Activated CD4-positive, alpha-beta T cell treated with anti-CD3 and anti-CD28 coated beads, Interleukin-2, amount 10 ng/mL, durations not matched to agents 24 days and 14 days (primary cell): ENCODE measurements around the gene OR2L5. TPM values are rescaled to one million over a fixed set of nuclear protein-coding genes. Genes with fewer than 3 reads are reported as not detected.

ENCODE experiments used
- DNase-seq: peaks from one replicate; pipeline ENCODE4 v3.0.0; 2022
- H3K27ac Mint-ChIP-seq: one replicate; pipeline ENCODE4 v1.8.0; 2022; ENCODE audit warnings: mild to moderate bottlenecking, mixed read lengths
- H3K27me3 Mint-ChIP-seq: one replicate; pipeline ENCODE4 v1.8.0; 2022; ENCODE audit warnings: mixed read lengths
- H3K36me3 Mint-ChIP-seq: one replicate; pipeline ENCODE4 v1.8.0; 2022; ENCODE audit warnings: low read depth, mild to moderate bottlenecking, mixed read lengths
- H3K4me1 Mint-ChIP-seq: one replicate; pipeline ENCODE4 v1.8.0; 2021; ENCODE audit warnings: mixed read lengths
- H3K4me3 Mint-ChIP-seq: one replicate; pipeline ENCODE4 v1.8.0; 2022; ENCODE audit warnings: mild to moderate bottlenecking, moderate library complexity, mixed read lengths
- H3K9me3 Mint-ChIP-seq: one replicate; pipeline ENCODE4 v1.8.0; 2021; ENCODE audit warnings: mixed read lengths
- intact Hi-C: fragments of 100-400 bp; cut with micrococcal nuclease; formaldehyde crosslinking; loops from one replicate; pipeline ENCODE4 v1.15.1; 2023
- total RNA-seq: library from RNA; stranded (reverse); gene quantifications from 2 replicates; pipeline ENCODE4 v1.2.3, GENCODE V29; 2022

OR2L5 gene, protein sequence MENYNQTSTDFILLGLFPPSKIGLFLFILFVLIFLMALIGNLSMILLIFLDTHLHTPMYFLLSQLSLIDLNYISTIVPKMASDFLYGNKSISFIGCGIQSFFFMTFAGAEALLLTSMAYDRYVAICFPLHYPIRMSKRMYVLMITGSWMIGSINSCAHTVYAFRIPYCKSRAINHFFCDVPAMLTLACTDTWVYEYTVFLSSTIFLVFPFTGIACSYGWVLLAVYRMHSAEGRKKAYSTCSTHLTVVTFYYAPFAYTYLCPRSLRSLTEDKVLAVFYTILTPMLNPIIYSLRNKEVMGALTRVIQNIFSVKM
- total RNA-seq: not detected in 2 replicates

DNA sequence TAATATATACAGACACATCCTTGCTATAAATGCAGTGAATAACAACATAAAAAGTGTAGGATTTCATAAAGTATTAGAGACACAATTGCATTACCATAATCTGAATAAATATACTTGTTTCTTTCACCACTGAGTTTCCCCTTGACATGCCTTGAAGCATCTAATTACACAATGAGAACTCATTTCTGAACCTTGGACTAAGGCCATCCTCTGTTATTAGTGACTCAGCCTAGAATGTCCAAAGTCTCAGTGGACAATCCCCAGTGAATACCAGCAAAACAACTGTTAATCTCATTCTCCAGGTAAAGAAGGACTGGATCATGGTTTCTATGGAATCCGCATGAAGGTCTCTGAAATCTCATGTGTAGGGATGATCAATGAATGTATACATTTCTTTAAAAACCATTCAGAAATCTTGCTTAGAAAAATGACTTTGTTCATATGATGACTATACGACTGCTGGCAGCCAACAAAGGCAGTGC lies at the start of gene OR2L5:
TSS of gene OR2L5 (plus strand) at position 432 of the 482 bp plus-strand sequence. CDS start 8,288 bp downstream, outside the sequence.
- H3K27me3 Mint-ChIP-seq: no peaks in the 10 kb centered on the region
- H3K9me3 Mint-ChIP-seq: peaks cover 26% of the 10 kb centered on the region
- intact Hi-C loops: no loop called here
- no peaks in the 10 kb centered on the region for H3K36me3 Mint-ChIP-seq
- no peak within 1 kb of the TSS for H3K27ac Mint-ChIP-seq
- no peak for DNase-seq
- H3K4me3 Mint-ChIP-seq: no peak within 1 kb of the TSS
- H3K4me1 Mint-ChIP-seq: no peaks in the 10 kb centered on the region

DNA sequence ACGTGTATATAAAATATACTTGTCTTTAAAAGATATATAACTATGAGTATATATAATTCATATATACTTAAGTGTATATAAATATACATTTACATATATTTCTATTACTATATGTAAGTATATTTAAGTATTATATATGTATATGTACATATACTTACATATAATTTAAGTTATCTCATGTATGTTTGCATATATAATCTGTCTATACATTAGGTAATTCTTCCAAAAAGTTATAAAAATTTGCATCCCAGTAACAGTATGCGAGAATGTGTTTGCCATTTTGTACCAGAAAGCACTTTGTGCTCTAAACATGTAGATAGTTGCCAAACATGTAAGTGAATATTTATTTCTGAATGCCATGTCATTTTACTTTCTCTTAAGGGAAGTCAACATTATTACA lies 48.5 kb upstream of the OR2L5 start, which contains the start of gene OR2AK2:
TSS of gene OR2AK2 (plus strand) at position 301 of the 400 bp plus-strand sequence. CDS start 144 bp downstream, outside the sequence.
- DNase-seq: no peak
- H3K9me3 Mint-ChIP-seq: peaks cover 8% of the 10 kb centered on the region
- intact Hi-C loops: no loop called here
- no peak within 1 kb of the TSS for H3K4me3 Mint-ChIP-seq
- no peaks in the 10 kb centered on the region for H3K4me1 Mint-ChIP-seq
- no peaks in the 10 kb centered on the region for H3K36me3 Mint-ChIP-seq
- no peak within 1 kb of the TSS for H3K27ac Mint-ChIP-seq
- no peaks in the 10 kb centered on the region for H3K27me3 Mint-ChIP-seq

- intact Hi-C loops: no loop called here
- no peaks in the 10 kb centered on the region for H3K27me3 Mint-ChIP-seq
- no peak for DNase-seq
- no peaks in the 10 kb centered on the region for H3K36me3 Mint-ChIP-seq
- H3K27ac Mint-ChIP-seq: no peak overlapping the region
- H3K4me1 Mint-ChIP-seq: no peaks in the 10 kb centered on the region
- H3K9me3 Mint-ChIP-seq: peaks cover 3% of the 10 kb centered on the region
- H3K4me3 Mint-ChIP-seq: no peak overlapping the region
Observed at GRCh38 chr1:247966532-247967204, 46.8 kb upstream of the OR2L5 start.

GRCh38 chr1:247992986-247993385 lies 20.5 kb upstream of the OR2L5 start:
- H3K4me1 Mint-ChIP-seq: no peaks in the 10 kb centered on the region
- intact Hi-C loops: no loop called here
- H3K4me3 Mint-ChIP-seq: no peak overlapping the region
- H3K36me3 Mint-ChIP-seq: no peaks in the 10 kb centered on the region
- no peaks in the 10 kb centered on the region for H3K27me3 Mint-ChIP-seq
- H3K9me3 Mint-ChIP-seq: no peaks in the 10 kb centered on the region
- H3K27ac Mint-ChIP-seq: no peak overlapping the region
- DNase-seq: no peak

DNA sequence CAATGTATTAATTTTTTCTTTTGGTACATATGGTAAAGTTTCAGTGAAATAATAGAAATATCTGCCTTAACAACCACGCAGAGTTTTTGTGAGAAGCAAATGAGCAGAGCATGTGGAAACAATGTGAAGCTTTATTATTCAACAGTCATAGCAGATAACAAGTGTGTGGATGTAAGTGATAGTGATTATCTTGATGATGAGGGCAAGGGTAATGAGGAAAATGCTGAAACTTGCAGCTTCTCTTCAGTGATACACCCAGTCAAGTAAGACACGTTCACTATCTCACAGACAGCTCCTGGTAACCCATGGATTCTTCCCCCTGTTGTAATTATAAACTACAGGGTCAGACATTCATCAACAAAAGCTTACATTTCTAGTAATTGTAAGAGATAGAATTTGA lies 14.6 kb upstream of the OR2L5 start:
- no peaks in the 10 kb centered on the region for H3K4me1 Mint-ChIP-seq
- H3K27me3 Mint-ChIP-seq: no peaks in the 10 kb centered on the region
- intact Hi-C loops: no loop called here
- no peaks in the 10 kb centered on the region for H3K36me3 Mint-ChIP-seq
- DNase-seq: no peak
- H3K4me3 Mint-ChIP-seq: no peak overlapping the region
- no peaks in the 10 kb centered on the region for H3K9me3 Mint-ChIP-seq
- no peak overlapping the region for H3K27ac Mint-ChIP-seq

DNA sequence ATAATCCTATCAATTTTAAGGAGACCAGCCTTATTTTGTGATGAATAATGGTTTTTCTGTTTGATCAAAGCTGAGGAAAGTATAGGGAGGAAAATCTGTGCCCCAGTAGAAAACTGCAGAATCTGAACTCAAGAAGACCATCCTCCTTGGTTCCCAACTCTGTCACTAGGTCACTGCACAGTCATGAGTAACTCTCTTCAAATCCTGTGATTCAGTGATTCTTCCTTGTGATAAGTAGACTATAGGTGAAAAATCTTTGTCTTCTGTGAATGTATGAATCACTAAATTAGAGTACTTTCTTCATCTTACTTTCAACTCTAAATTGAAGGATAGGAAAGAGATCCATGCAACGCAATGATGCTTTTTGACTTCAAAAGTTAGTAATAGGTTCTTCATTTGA lies 13.3 kb upstream of the OR2L5 start:
- Mint-ChIP-seq H3K4me1 (no peaks in the 10 kb centered on the region), H3K36me3 (no peaks in the 10 kb centered on the region), H3K27me3 (no peaks in the 10 kb centered on the region), H3K4me3 (no peak overlapping the region), H3K9me3 (no peaks in the 10 kb centered on the region), H3K27ac (no peak overlapping the region)
- intact Hi-C loops: no loop called here
- no peak for DNase-seq

DNA sequence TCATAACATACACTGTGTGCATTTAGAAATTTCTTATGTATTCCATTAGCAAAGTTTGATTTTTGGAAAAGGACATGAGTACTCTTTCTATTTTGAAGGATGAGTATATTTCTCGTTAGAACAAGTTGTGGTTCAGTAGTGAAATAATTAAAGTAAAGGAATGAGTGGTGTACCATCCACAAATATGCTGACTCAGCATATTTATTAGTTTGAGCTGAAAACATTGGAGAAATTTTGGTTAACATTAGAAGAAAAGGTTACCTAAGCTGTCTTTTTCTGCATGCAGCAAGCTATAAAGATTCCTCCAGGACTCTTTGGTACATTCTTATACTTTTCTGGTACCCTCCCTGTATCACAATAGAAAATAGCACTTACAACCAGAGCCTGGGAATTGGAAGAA lies 5.7 kb upstream of the OR2L5 start:
- H3K9me3 Mint-ChIP-seq: peaks cover 26% of the 10 kb centered on the region
- H3K27me3 Mint-ChIP-seq: no peaks in the 10 kb centered on the region
- H3K4me3 Mint-ChIP-seq: no peak overlapping the region
- no peak overlapping the region for H3K27ac Mint-ChIP-seq
- no peak for DNase-seq
- intact Hi-C loops: no loop called here
- H3K4me1 Mint-ChIP-seq: no peaks in the 10 kb centered on the region
- no peaks in the 10 kb centered on the region for H3K36me3 Mint-ChIP-seq

- intact Hi-C loops: no loop called here
- Mint-ChIP-seq H3K27me3 (no peaks in the 10 kb centered on the region), H3K4me3 (no peak overlapping the region), H3K9me3 (peaks cover 26% of the 10 kb centered on the region), H3K36me3 (no peaks in the 10 kb centered on the region), H3K27ac (no peak overlapping the region), H3K4me1 (no peaks in the 10 kb centered on the region)
- no peak for DNase-seq
Observed at GRCh38 chr1:248009681-248010080, 3.8 kb upstream of the OR2L5 start.

GRCh38 chr1:248015803-248016202 lies 2.3 kb downstream of the OR2L5 start:
- intact Hi-C loops: no loop called here
- Mint-ChIP-seq H3K27me3 (no peaks in the 10 kb centered on the region), H3K27ac (no peak overlapping the region), H3K4me3 (no peak overlapping the region), H3K9me3 (peaks cover 6% of the 10 kb centered on the region), H3K4me1 (no peaks in the 10 kb centered on the region), H3K36me3 (no peaks in the 10 kb centered on the region)
- DNase-seq: no peak

GRCh38 chr1:248029770-248030169 lies 16.3 kb downstream of the OR2L5 start, which contains the start of gene OR2L2:
TSS of gene OR2L2 (plus strand) at chr1:248030070. CDS start at chr1:248038268, 8,198 bp downstream.
- Mint-ChIP-seq H3K4me1 (no peaks in the 10 kb centered on the region), H3K27me3 (no peaks in the 10 kb centered on the region), H3K4me3 (no peak within 1 kb of the TSS), H3K36me3 (no peaks in the 10 kb centered on the region), H3K9me3 (peaks cover 12% of the 10 kb centered on the region), H3K27ac (no peak within 1 kb of the TSS)
- no peak for DNase-seq
- intact Hi-C loops: no loop called here

- DNase-seq: no peak
- intact Hi-C loops: no loop called here
- no peak overlapping the region for H3K4me3 Mint-ChIP-seq
- H3K4me1 Mint-ChIP-seq: no peaks in the 10 kb centered on the region
- H3K27me3 Mint-ChIP-seq: no peaks in the 10 kb centered on the region
- H3K36me3 Mint-ChIP-seq: no peaks in the 10 kb centered on the region
- peaks cover 9% of the 10 kb centered on the region for H3K9me3 Mint-ChIP-seq
- no peak overlapping the region for H3K27ac Mint-ChIP-seq
Observed at GRCh38 chr1:248045209-248045608, 31.7 kb downstream of the OR2L5 start.

DNA sequence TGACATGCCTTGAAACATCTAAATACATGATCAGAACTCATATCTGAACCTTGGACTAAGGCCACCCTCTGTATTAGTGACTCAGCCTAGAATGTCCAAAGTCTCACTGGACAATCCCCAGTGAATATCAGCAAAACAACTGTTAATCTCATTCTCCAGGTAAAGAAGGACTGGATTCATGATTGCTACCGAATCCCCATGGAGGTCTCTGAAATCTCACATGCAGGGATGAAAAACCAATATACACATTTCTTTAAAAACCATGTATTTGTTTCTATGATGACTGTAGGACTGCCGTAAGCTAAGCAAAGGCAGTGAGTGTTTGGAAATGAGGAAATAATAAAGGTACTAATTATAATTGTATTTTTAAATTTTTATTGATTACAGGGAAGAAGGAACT lies 33.1 kb downstream of the OR2L5 start, which contains the start of gene OR2L3:
TSS of gene OR2L3 (plus strand) at position 301 of the 400 bp plus-strand sequence. CDS start 13,846 bp downstream, outside the sequence.
- H3K27ac Mint-ChIP-seq: no peak within 1 kb of the TSS
- H3K36me3 Mint-ChIP-seq: no peaks in the 10 kb centered on the region
- H3K27me3 Mint-ChIP-seq: no peaks in the 10 kb centered on the region
- peaks cover 9% of the 10 kb centered on the region for H3K9me3 Mint-ChIP-seq
- DNase-seq: no peak
- H3K4me1 Mint-ChIP-seq: no peaks in the 10 kb centered on the region
- no peak within 1 kb of the TSS for H3K4me3 Mint-ChIP-seq
- intact Hi-C loops: no loop called here

DNA sequence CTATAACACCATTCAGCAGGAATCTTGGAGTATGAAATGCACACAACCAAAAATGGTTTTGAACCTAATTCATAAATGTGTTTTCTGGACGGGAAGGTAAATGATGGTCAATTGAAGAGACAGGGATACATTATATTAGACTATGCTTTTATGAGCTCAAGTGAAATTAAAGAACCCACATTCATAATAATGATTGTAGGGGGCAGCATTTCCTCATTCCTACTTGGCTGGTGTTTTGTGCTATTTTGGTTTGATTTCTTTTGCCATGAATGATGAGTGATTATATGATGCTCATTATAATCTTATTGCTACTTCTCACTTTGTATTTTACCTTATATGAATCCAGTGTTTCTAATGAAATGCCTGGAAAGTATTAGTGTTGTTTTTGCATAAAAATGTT lies 33.5 kb downstream of the OR2L5 start:
- intact Hi-C loops: no loop called here
- Mint-ChIP-seq H3K4me1 (no peaks in the 10 kb centered on the region), H3K36me3 (no peaks in the 10 kb centered on the region), H3K9me3 (peaks cover 9% of the 10 kb centered on the region), H3K27ac (no peak overlapping the region), H3K27me3 (no peaks in the 10 kb centered on the region), H3K4me3 (no peak overlapping the region)
- no peak for DNase-seq

DNA sequence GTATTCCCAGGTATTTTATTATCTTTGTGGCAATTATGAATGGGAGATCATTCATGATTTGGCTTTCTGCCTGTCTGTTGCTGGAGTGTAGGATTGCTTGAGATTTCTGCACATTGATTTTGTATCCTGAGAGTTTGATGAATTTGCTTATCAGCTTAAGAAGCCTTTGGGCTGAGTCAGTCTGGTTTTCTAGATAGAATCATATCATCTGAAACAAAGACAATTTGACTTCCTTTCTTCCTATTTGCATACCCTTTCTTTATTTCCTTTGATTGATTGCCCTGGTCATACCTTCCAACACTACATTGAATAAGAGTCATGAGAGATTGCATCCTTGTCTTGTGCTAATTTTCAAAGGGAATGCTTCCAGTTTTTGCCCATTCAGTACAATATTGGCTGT lies 41.2 kb downstream of the OR2L5 start:
- no peaks in the 10 kb centered on the region for H3K4me1 Mint-ChIP-seq
- no peak overlapping the region for H3K4me3 Mint-ChIP-seq
- peaks cover 3% of the 10 kb centered on the region for H3K9me3 Mint-ChIP-seq
- H3K27me3 Mint-ChIP-seq: no peaks in the 10 kb centered on the region
- no peaks in the 10 kb centered on the region for H3K36me3 Mint-ChIP-seq
- intact Hi-C loops: no loop called here
- no peak for DNase-seq
- H3K27ac Mint-ChIP-seq: no peak overlapping the region
